HAP-1 (cell line): Measurements from ENCODE around the gene SPOCK2.

ENCODE experiments used
- DNase-seq, 2 experiments: peaks; one replicate each; pipeline ENCODE4 v3.0.0-alpha.2; 2016 to 2020; ENCODE audit warnings: low spot score in 2 of 2
- H3K27me3 ChIP-seq: fragments of 250-450 bp; sonication (Bioruptor Pico); 2 replicates; pipeline ENCODE4 v1.5.1; 2020; ENCODE audit warnings: low read depth, mild to moderate bottlenecking, moderate library complexity
- H3K36me3 ChIP-seq: fragments of 250-450 bp; sonication (Bioruptor Pico); replicated peaks from 2 replicates; pipeline ENCODE4 v1.5.1; 2020; ENCODE audit warnings: mild to moderate bottlenecking
- H3K4me1 ChIP-seq: fragments of 250-450 bp; sonication (Bioruptor Pico); 2 replicates; pipeline ENCODE4 v1.5.1; 2020; ENCODE audit warnings: mild to moderate bottlenecking
- H3K4me3 ChIP-seq: fragments of 250-450 bp; sonication (Bioruptor Pico); 2 replicates; pipeline ENCODE4 v1.5.1; 2020; ENCODE audit warnings: mild to moderate bottlenecking, moderate library complexity
- H3K9me3 ChIP-seq: fragments of 250-450 bp; sonication (Bioruptor Pico); 2 replicates; pipeline ENCODE4 v1.5.1; 2020; ENCODE audit warnings: mild to moderate bottlenecking, moderate library complexity
- in situ Hi-C: fragments of 300-500 bp; cut with MboI; formaldehyde crosslinking; loops from 3 replicates; pipeline ENCODE4 v1.14.3; 2020; ENCODE audit warnings: low sequenced_read_pairs, inconsistent platforms, mixed read lengths

SPOCK2 gene

GRCh38 chr10:72056113-72056512 is 32.2 kb downstream of the SPOCK2 start:
- Histone ChIP-seq H3K36me3 (no peaks in the 10 kb centered on the region), H3K4me3 (no peak overlapping the region), H3K27me3 (no peaks in the 10 kb centered on the region), H3K4me1 (no peaks in the 10 kb centered on the region), H3K9me3 (no peaks in the 10 kb centered on the region)
- in situ Hi-C loops = no loop called here
- DNase-seq = no peak

GRCh38 chr10:72053690-72054089 is 34.7 kb downstream of the SPOCK2 start:
- in situ Hi-C loops = no loop called here
- no peaks in the 10 kb centered on the region for H3K4me1 ChIP-seq
- no peak for DNase-seq
- no peaks in the 10 kb centered on the region; the same call in 1 of the 2 replicates for H3K9me3 ChIP-seq
- no peaks in the 10 kb centered on the region for H3K27me3 ChIP-seq
- no peak overlapping the region for H3K4me3 ChIP-seq
- H3K36me3 ChIP-seq = no peaks in the 10 kb centered on the region

- Histone ChIP-seq H3K4me3 (no peak overlapping the region), H3K27me3 (no peaks in the 10 kb centered on the region), H3K4me1 (peaks cover 4% of the 10 kb centered on the region), H3K9me3 (no peaks in the 10 kb centered on the region; the same call in 1 of the 2 replicates), H3K36me3 (no peaks in the 10 kb centered on the region)
- no peak for DNase-seq
- in situ Hi-C loops = no loop called here
Observed at GRCh38 chr10:72050873-72051272, 37.5 kb downstream of the SPOCK2 start.

GRCh38 chr10:72049969-72050781 is 38.2 kb downstream of the SPOCK2 start:
- Histone ChIP-seq H3K4me1 (peaks cover 4% of the 10 kb centered on the region), H3K36me3 (no peaks in the 10 kb centered on the region), H3K9me3 (no peaks in the 10 kb centered on the region; the same call in 1 of the 2 replicates), H3K27me3 (no peaks in the 10 kb centered on the region), H3K4me3 (no peak overlapping the region)
- in situ Hi-C loops = loop anchor here (5.0 kb wide), 1 partner anchor 172 kb away; no protein-coding TSS in a partner anchor
- no peak for DNase-seq

GRCh38 chr10:72049472-72049871 is 38.9 kb downstream of the SPOCK2 start:
- Histone ChIP-seq H3K4me1 (peaks cover 4% of the 10 kb centered on the region), H3K9me3 (no peaks in the 10 kb centered on the region; the same call in 1 of the 2 replicates), H3K4me3 (no peak overlapping the region), H3K36me3 (no peaks in the 10 kb centered on the region), H3K27me3 (no peaks in the 10 kb centered on the region)
- in situ Hi-C loops = loop anchor here (5.0 kb wide), 1 partner anchor 173 kb away; no protein-coding TSS in a partner anchor
- no peak for DNase-seq

GRCh38 chr10:72048450-72049124 is 39.8 kb downstream of the SPOCK2 start:
- no peaks in the 10 kb centered on the region; the same call in 1 of the 2 replicates for H3K9me3 ChIP-seq
- in situ Hi-C loops = loop anchor here (5.0 kb wide), 1 partner anchor 174 kb away; no protein-coding TSS in a partner anchor
- H3K27me3 ChIP-seq = no peaks in the 10 kb centered on the region
- H3K4me3 ChIP-seq = no peak overlapping the region
- DNase-seq = peak; percentile 88 to 92
- H3K4me1 ChIP-seq = peaks cover 4% of the 10 kb centered on the region
- H3K36me3 ChIP-seq = no peaks in the 10 kb centered on the region

- Histone ChIP-seq H3K4me3 (no peak overlapping the region), H3K4me1 (peaks cover 4% of the 10 kb centered on the region), H3K27me3 (no peaks in the 10 kb centered on the region), H3K9me3 (no peaks in the 10 kb centered on the region; the same call in 1 of the 2 replicates), H3K36me3 (no peaks in the 10 kb centered on the region)
- no peak for DNase-seq
- in situ Hi-C loops = loop anchor here (5.0 kb wide), 1 partner anchor 177 kb away; no protein-coding TSS in a partner anchor
Observed at GRCh38 chr10:72045586-72045985, 42.8 kb downstream of the SPOCK2 start.

- no peak for DNase-seq
- Histone ChIP-seq H3K4me3 (no peak overlapping the region), H3K27me3 (no peaks in the 10 kb centered on the region), H3K36me3 (no peaks in the 10 kb centered on the region), H3K4me1 (peaks cover 4% of the 10 kb centered on the region), H3K9me3 (no peaks in the 10 kb centered on the region; the same call in 1 of the 2 replicates)
- in situ Hi-C loops = loop anchor here (5.0 kb wide), 1 partner anchor 178 kb away; no protein-coding TSS in a partner anchor
Observed at GRCh38 chr10:72044417-72045041, 43.8 kb downstream of the SPOCK2 start.

GRCh38 chr10:72043016-72043834 is 45.1 kb downstream of the SPOCK2 start:
- DNase-seq = no peak
- no peaks in the 10 kb centered on the region for H3K27me3 ChIP-seq
- H3K4me1 ChIP-seq = peaks cover 2% of the 10 kb centered on the region
- no peaks in the 10 kb centered on the region for H3K9me3 ChIP-seq
- in situ Hi-C loops = no loop called here
- H3K36me3 ChIP-seq = no peaks in the 10 kb centered on the region
- H3K4me3 ChIP-seq = no peak overlapping the region

GRCh38 chr10:72041491-72041890 is 46.9 kb downstream of the SPOCK2 start:
- Histone ChIP-seq H3K4me1 (no peaks in the 10 kb centered on the region; the same call in none of the 2 replicates), H3K4me3 (no peak overlapping the region), H3K36me3 (no peaks in the 10 kb centered on the region), H3K27me3 (no peaks in the 10 kb centered on the region), H3K9me3 (no peaks in the 10 kb centered on the region)
- DNase-seq = no peak
- in situ Hi-C loops = no loop called here

- H3K36me3 ChIP-seq = no peaks in the 10 kb centered on the region
- H3K4me3 ChIP-seq = no peak overlapping the region
- no peaks in the 10 kb centered on the region for H3K9me3 ChIP-seq
- in situ Hi-C loops = no loop called here
- H3K4me1 ChIP-seq = no peaks in the 10 kb centered on the region; the same call in none of the 2 replicates
- DNase-seq = no peak
- no peaks in the 10 kb centered on the region for H3K27me3 ChIP-seq
Observed at GRCh38 chr10:72039377-72039776, 49.0 kb downstream of the SPOCK2 start.

GRCh38 chr10:72038458-72039001 is 49.8 kb downstream of the SPOCK2 start:
- DNase-seq = no peak
- in situ Hi-C loops = no loop called here
- Histone ChIP-seq H3K9me3 (no peaks in the 10 kb centered on the region), H3K36me3 (no peaks in the 10 kb centered on the region), H3K27me3 (no peaks in the 10 kb centered on the region), H3K4me3 (no peak overlapping the region), H3K4me1 (no peaks in the 10 kb centered on the region; the same call in none of the 2 replicates)

GRCh38 chr10:72037811-72038210 is 50.5 kb downstream of the SPOCK2 start:
- no peaks in the 10 kb centered on the region; the same call in none of the 2 replicates for H3K4me1 ChIP-seq
- in situ Hi-C loops = no loop called here

More at GRCh38 chr10:72037811-72038210, 50.5 kb downstream of the SPOCK2 start:
- Histone ChIP-seq H3K9me3 (no peaks in the 10 kb centered on the region), H3K27me3 (no peaks in the 10 kb centered on the region), H3K4me3 (no peak overlapping the region), H3K36me3 (no peaks in the 10 kb centered on the region)
- DNase-seq = no peak
